GM13976 (cell line): ENCODE data around the gene CTNNA2.

Experiments
- DNase-seq: peaks from one replicate; pipeline ENCODE4 v3.0.0; 2012; ENCODE audit warnings: low spot score
- in situ Hi-C: fragments of 300-500 bp; cut with MboI; formaldehyde crosslinking; loops from one replicate; pipeline ENCODE4 v1.12.0; 2022; ENCODE audit warnings: low sequenced_read_pairs, mixed read lengths, inconsistent platforms; ENCODE audit not compliant: unreplicated experiment
- TF ChIP-seq, protein P1 (sequence below): IDR thresholded peaks from 2 replicates; pipeline ENCODE4 v1.5.1; 2012; ENCODE audit warnings: borderline replicate concordance, mild to moderate bottlenecking; ENCODE audit not compliant: insufficient read depth; ENCODE audit errors: extremely low read depth, missing control alignments, control extremely low read depth

The CTNNA2 gene

GRCh38 chr2:80312282-80312839, 799.5 kb downstream of the CTNNA2 start:
- in situ Hi-C loops = no loop called here
- TF ChIP-seq, protein P1, sequence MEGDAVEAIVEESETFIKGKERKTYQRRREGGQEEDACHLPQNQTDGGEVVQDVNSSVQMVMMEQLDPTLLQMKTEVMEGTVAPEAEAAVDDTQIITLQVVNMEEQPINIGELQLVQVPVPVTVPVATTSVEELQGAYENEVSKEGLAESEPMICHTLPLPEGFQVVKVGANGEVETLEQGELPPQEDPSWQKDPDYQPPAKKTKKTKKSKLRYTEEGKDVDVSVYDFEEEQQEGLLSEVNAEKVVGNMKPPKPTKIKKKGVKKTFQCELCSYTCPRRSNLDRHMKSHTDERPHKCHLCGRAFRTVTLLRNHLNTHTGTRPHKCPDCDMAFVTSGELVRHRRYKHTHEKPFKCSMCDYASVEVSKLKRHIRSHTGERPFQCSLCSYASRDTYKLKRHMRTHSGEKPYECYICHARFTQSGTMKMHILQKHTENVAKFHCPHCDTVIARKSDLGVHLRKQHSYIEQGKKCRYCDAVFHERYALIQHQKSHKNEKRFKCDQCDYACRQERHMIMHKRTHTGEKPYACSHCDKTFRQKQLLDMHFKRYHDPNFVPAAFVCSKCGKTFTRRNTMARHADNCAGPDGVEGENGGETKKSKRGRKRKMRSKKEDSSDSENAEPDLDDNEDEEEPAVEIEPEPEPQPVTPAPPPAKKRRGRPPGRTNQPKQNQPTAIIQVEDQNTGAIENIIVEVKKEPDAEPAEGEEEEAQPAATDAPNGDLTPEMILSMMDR = no peak
- no peak for DNase-seq

GRCh38 chr2:80322311-80322920, 809.6 kb downstream of the CTNNA2 start:
- TF ChIP-seq, protein P1 = no peak
- in situ Hi-C loops = no loop called here
- peak; percentile 12 for DNase-seq

DNA sequence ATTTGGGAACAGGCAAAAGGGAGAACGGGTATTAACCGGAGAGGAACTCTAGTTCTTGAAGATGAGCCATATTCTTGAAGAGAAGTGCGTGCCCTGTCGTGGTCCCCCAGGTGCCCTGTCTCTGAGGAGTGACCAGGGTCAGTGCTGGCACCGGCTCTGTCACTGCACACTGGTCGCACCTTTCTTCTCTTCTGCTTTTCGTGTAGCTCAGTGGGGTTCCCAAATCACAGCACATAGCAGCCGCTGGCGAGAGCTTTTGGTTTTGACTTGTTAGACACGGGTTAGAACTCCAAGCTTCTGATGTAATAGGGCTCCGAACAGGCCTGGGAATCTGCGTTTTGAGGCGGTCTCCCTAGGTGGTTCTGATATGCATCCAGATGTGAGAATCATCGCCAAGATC, 810.1 kb downstream of the CTNNA2 start:
- DNase-seq = peak; percentile 6
- in situ Hi-C loops = no loop called here
- TF ChIP-seq, protein P1 = no peak

DNA sequence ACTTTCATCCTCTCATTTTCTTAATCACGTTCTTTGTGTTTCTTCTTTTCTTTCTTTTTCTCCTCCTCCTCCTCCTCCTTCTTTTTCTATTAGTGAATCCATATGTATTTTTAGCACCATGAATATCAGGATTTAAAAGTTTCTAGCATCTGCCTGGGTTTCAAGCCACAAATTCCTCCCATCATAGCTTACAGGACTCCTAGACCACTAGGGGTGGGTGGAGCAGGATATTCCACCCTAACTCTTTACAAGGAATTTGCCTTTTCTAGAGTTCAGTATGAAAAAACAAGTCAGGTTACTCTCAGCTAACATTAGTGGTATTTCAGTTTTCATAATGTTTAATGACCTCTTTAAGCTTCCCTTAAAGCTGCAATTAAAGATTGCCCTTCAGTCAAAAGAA, 810.8 kb downstream of the CTNNA2 start:
- in situ Hi-C loops = no loop called here
- TF ChIP-seq, protein P1 = no peak
- no peak for DNase-seq

GRCh38 chr2:80324525-80324924, 811.7 kb downstream of the CTNNA2 start:
- in situ Hi-C loops = no loop called here
- TF ChIP-seq, protein P1 = no peak
- no peak for DNase-seq

DNA sequence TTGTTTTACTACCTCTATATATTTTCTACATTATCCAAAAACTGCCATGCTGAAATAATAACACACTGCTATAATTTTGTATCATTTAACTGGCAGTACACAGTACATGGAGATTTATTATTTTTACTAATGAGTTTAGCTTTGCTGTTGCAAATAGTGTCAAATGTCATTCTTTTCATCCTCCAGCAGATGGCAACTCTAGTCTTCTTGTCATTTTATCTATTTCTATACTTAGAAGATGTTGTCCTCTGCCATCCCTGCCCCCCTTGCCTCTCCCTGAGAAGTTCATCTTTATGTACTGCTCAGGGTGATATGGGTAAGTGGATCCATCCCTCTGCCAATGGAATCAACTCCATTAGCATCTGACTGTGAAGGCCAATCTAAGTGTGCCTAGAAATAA, 813.4 kb downstream of the CTNNA2 start:
- DNase-seq = peak; percentile 24
- TF ChIP-seq, protein P1 = no peak
- in situ Hi-C loops = no loop called here
